GM12878 (cell line): ENCODE data around the gene FAM162A. TPM values are rescaled to one million over a fixed set of nuclear protein-coding genes. Genes with fewer than 3 reads are reported as not detected.
A peak's percentile ranks its signal among the peaks of the same experiment; 100 is the strongest.
"Not testable (repeated sequence)": the region's sequence is repeated elsewhere in the genome, so short reads cannot be mapped to it uniquely, and the experiment has no call there.

Experiments
- ATAC-seq: fragments of 200-7000 bp; cut with Tn5 transposase; 3 replicates; pipeline ENCODE4 v1.9.1; 2020; ENCODE audit warnings: mild to moderate bottlenecking, moderate library complexity
- BruUV-seq: library from RNA; stranded (reverse); fragments of 400-500 nt; replicated peaks from 2 replicates; lab custom pipeline; 2021; lab: Mats Ljungman, UMichigan
- CTCF ChIA-PET: fragments of 300-600 bp; sonication (Branson Sonifier 250); formaldehyde crosslinking; extraction: SDS; loops from one replicate; lab custom pipeline; 2021; ENCODE audit warnings: inconsistent platforms; lab: Yijun Ruan, JAX
- POLR2A ChIA-PET: fragments of 350-600 bp; formaldehyde crosslinking; extraction: SDS; loops from one replicate; lab custom pipeline; 2021; ENCODE audit warnings: inconsistent platforms; lab: Charles Lee
- RAD21 ChIA-PET: fragments of 300-600 bp; sonication (Branson Sonifier 250); formaldehyde crosslinking; loops from one replicate; lab custom pipeline; 2023; ENCODE audit warnings: antibody characterized with exemption; ENCODE audit not compliant: unreplicated experiment; lab: Charles Lee
- SMC1A ChIA-PET: fragments of 300-600 bp; sonication (Branson Sonifier 250); formaldehyde crosslinking; loops from one replicate; lab custom pipeline; 2023; ENCODE audit not compliant: unreplicated experiment, uncharacterized antibody; lab: Charles Lee
- DNase-seq: peaks from one replicate; pipeline ENCODE4 v3.0.0-alpha.2; 2011; ENCODE audit warnings: low read depth, low spot score
- FAIRE-seq: peaks from 3 replicates; lab custom pipeline; 2011; peaks lifted over from hg19 to GRCh38; lab: Jason Lieb, UNC
- H2AFZ ChIP-seq: 2 replicates; pipeline ENCODE4 v1.6.0; 2011; ENCODE audit warnings: low read depth, low read length, control low read depth; ENCODE audit not compliant: control insufficient read depth
- H3K27ac ChIP-seq: 2 replicates; pipeline ENCODE4 v1.5.1; 2011; ENCODE audit warnings: control low read depth; ENCODE audit not compliant: control insufficient read depth, insufficient read depth
- H3K27me3 ChIP-seq, 2 experiments: replicated peaks in 1 of 2; 2 replicates each; pipeline versions ENCODE4 v1.6.0 to v1.6.1; 2011; ENCODE audit warnings: low read length in 1 of 2; ENCODE audit not compliant: control insufficient read depth in 2 of 2, insufficient read depth in 2 of 2
- H3K36me3 ChIP-seq, 2 experiments: 2 replicates each; pipeline ENCODE4 v1.5.1; 2011; ENCODE audit warnings: low read length in 1 of 2; ENCODE audit not compliant: control insufficient read depth in 2 of 2, insufficient read depth in 2 of 2
- H3K4me1 ChIP-seq: 2 replicates; pipeline ENCODE4 v1.6.1; 2011; ENCODE audit warnings: mild to moderate bottlenecking, low read length, moderate library complexity, mixed read lengths; ENCODE audit not compliant: control insufficient read depth, insufficient read depth
- H3K4me2 ChIP-seq: 2 replicates; pipeline ENCODE4 v1.6.0; 2011; ENCODE audit warnings: control low read depth; ENCODE audit not compliant: control insufficient read depth, insufficient read depth
- H3K4me3 ChIP-seq: fragments of 200-600 bp; sonication (generic); 2 replicates; pipeline ENCODE4 v1.5.1; 2016
- H3K79me2 ChIP-seq: 2 replicates; pipeline ENCODE4 v1.6.0; 2011; ENCODE audit warnings: low read length; ENCODE audit not compliant: control insufficient read depth, insufficient read depth
- H3K9ac ChIP-seq: 2 replicates; pipeline ENCODE4 v1.8.0; 2011; ENCODE audit warnings: low read length, control low read depth, mixed read lengths; ENCODE audit not compliant: control insufficient read depth, insufficient read depth
- H3K9me3 ChIP-seq: replicated peaks from 3 replicates; pipeline ENCODE4 v1.5.1; 2011; ENCODE audit warnings: mild to moderate bottlenecking, low read length; ENCODE audit not compliant: control insufficient read depth, insufficient read depth
- H4K20me1 ChIP-seq: 2 replicates; pipeline ENCODE4 v1.6.0; 2011; ENCODE audit not compliant: control insufficient read depth, insufficient read depth
- BHLHE40 ChIP-seq, 2 experiments: fragments of 450-650 bp in 1 of 2; IDR thresholded peaks; 2 replicates each; pipeline ENCODE4 v1.6.1; 2011 to 2017; ENCODE audit warnings: low read depth in 2 of 2, borderline replicate concordance in 1 of 2, improper control_type of control experiment in 1 of 2, low read length in 1 of 2, mild to moderate bottlenecking in 1 of 2
- ETV6 ChIP-seq, 2 experiments: fragments of 450-650 bp in 1 of 2; IDR thresholded peaks in 1 of 2; conservative IDR thresholded peaks in 1 of 2; 2 replicates each; pipeline ENCODE4 v1.6.1; 2014; ENCODE audit warnings: antibody characterized with exemption in 1 of 2, borderline replicate concordance in 1 of 2, low read depth in 1 of 2, mild to moderate bottlenecking in 1 of 2, moderate library complexity in 1 of 2
- FOXK2 ChIP-seq: fragments of 450-650 bp; IDR thresholded peaks from 2 replicates; pipeline ENCODE4 v1.6.1; 2017; ENCODE audit warnings: mild to moderate bottlenecking, moderate library complexity
- JUND ChIP-seq: IDR thresholded peaks from 2 replicates; pipeline ENCODE4 v1.6.1; 2012; ENCODE audit warnings: low read depth, mild to moderate bottlenecking, low read length, improper control_type of control experiment, moderate library complexity
- MXI1 ChIP-seq: fragments of 150-350 bp; IDR thresholded peaks from 2 replicates; pipeline ENCODE4 v1.6.1; 2011; ENCODE audit warnings: low read depth, mild to moderate bottlenecking, inconsistent platforms, low read length, improper control_type of control experiment
- NBN ChIP-seq: fragments of 450-650 bp; IDR thresholded peaks from 2 replicates; pipeline ENCODE4 v1.6.1; 2016
- NFIC ChIP-seq: IDR thresholded peaks from 2 replicates; pipeline ENCODE4 v1.6.1; 2012; ENCODE audit warnings: low read depth, mild to moderate bottlenecking, inconsistent platforms, low read length, moderate library complexity
- NR2F1 ChIP-seq: fragments of 450-650 bp; conservative IDR thresholded peaks from 2 replicates; pipeline ENCODE4 v1.6.1; 2017; ENCODE audit warnings: mild to moderate bottlenecking
- whole genome bisulfite sequencing: methylation state at CpG from one replicate; pipeline ENCODE4 v1.1.6; 2016; ENCODE audit warnings: low lambda C conversion rate; ENCODE audit not compliant: insufficient replicate concordance, insufficient coverage; ENCODE audit errors: missing lambda C conversion rate; 5-methylcytosine and 5-hydroxymethylcytosine counted together
- in situ Hi-C: fragments of 300-500 bp; cut with MboI; formaldehyde crosslinking; loops from 9 replicates; pipeline ENCODE4 v1.14.3; 2018; ENCODE audit warnings: mixed read lengths
- intact Hi-C: fragments of 100-400 bp; cut with micrococcal nuclease; formaldehyde crosslinking; loops from one replicate; pipeline ENCODE4 v1.14.2; 2022; ENCODE audit not compliant: unreplicated experiment
- polyA plus RNA-seq, 11 experiments: library from polyadenylated mRNA; depleted of rRNA in 4 of 11; unstranded in 6 of 11; stranded (reverse) in 5 of 11; fragments of >200 nt; fragmentation: Nextera tagmentation in 4 of 11; fragmentation: Illumina TruSeq in 1 of 11; extraction: Ambion mirVana in 4 of 11; extraction: Trizol in 1 of 11; gene quantifications; 1 replicate in 1 of 11; 2 replicates in 10 of 11; pipeline versions ENCODE4 v1.2.1 to v1.2.3, GENCODE V29; 2011 to 2016; ENCODE audit warnings: inconsistent platforms in 2 of 11, missing spikeins in 2 of 11, low read depth in 1 of 11
- total RNA-seq, 4 experiments: library from RNA; depleted of rRNA in 3 of 4; stranded (reverse); fragments of >200 nt in 3 of 4; fragmentation: Illumina TruSeq in 1 of 4; extraction: Trizol in 1 of 4; gene quantifications; 2 replicates each; pipeline versions ENCODE4 v1.2.1 to v1.2.3, GENCODE V29; 2013 to 2021
- TF ChIP-seq, protein P1 (sequence below): fragments of 450-650 bp; IDR thresholded peaks from 2 replicates; pipeline ENCODE4 v1.6.1; 2017; ENCODE audit warnings: mild to moderate bottlenecking, moderate library complexity
- TF ChIP-seq, protein P2 (sequence below): IDR thresholded peaks from 2 replicates; pipeline ENCODE4 v1.6.1; 2012; ENCODE audit warnings: low read length, inconsistent platforms
- TF ChIP-seq, protein P3 (sequence below): fragments of 450-650 bp; IDR thresholded peaks from 2 replicates; pipeline ENCODE4 v1.6.1; 2017; ENCODE audit warnings: low read depth, mild to moderate bottlenecking, moderate library complexity
- TF ChIP-seq, protein P4 (sequence below): fragments of 450-650 bp; IDR thresholded peaks from 2 replicates; pipeline ENCODE4 v1.6.1; 2016; ENCODE audit warnings: mild to moderate bottlenecking

Gene FAM162A
- total and polyA plus RNA-seq, 10 of the 15 experiments (the other 5 are each of a cell fraction or from before 2014, with no cell fraction given): 59.2 to 346 (median 149) TPM

DNA sequence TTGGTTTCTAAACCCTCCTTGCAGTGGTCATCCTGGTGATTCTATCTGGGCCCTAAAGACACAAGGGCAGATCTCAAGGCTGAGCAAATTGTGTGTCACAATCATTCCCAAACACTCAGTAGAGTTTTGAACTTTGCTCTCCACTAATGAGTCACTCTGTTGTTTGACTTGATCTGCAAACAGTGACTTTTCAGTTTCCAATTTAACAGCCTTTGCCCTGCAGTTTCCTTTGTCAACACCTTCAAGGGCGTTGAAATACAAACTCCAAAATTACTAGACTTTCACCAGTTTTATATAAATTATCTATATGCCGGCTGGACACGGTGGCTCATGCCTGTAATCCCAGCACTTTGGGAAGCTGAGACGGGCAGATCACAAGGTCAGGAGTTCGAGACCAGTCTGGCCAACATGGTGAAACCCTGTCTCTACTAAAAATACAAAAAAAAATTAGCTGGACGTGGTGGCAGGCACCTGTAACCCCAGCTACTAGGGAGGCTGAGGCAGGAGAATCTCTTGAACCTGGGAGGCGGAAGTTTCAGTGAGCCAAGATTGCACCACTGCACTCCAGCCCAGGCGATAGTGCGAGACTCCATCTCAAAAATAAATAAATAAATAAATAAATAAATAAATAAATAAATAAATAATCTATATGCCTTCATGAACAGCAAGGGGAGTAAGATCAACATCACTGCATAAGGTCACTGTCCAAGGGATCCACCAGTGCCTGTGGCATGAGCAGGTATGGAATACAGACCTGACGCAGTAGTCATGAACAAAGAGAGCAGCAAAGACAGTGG lies 18.2 kb upstream of the FAM162A start:
- H3K27ac ChIP-seq, H3K4me3 ChIP-seq, BruUV-seq, H4K20me1 ChIP-seq, H3K27me3 ChIP-seq, FAIRE-seq, H3K9me3 ChIP-seq, intact Hi-C loops, H3K4me2 ChIP-seq, in situ Hi-C loops, H3K79me2 ChIP-seq, H3K9ac ChIP-seq, H3K4me1 ChIP-seq, H2AFZ ChIP-seq: not testable (repeated sequence)
- ChIA-PET SMC1A (interaction anchor here (0.5 to 6.0 kb wide), 18 partner anchors 10 to 819 kb away, joined by 3 to 50 read pairs (median 7); partner anchors contain the start of genes FAM162A, MIX23 and POLQ), RAD21 (interaction anchor here (0.8 to 3.8 kb wide), 20 partner anchors 11 to 819 kb away, joined by 3 to 32 read pairs (median 4); partner anchors contain the start of genes CSTA, FAM162A, MIX23 and POLQ), CTCF (interaction anchor here (0.6 to 4.5 kb wide), 13 partner anchors 10 to 265 kb away, joined by 3 to 52 read pairs (median 4); partner anchors contain the start of genes FAM162A and MIX23), POLR2A (interaction anchor here (0.6 to 3.2 kb wide), 14 partner anchors 11 to 820 kb away, joined by 3 to 28 read pairs (median 3); partner anchors contain the start of genes FAM162A, MIX23, POLQ and WDR5B)
- 52% methylated on average over 10 of the region's 10 CpGs for WGBS
- H3K36me3 ChIP-seq: peaks cover 4 to 19% of the 10 kb centered on the region in 2 experiments
- DNase-seq: peak; percentile 49
- peak; percentile 93 for ATAC-seq
- peak; percentile 64; the same call in 1 of the 2 replicates for TF ChIP-seq NFIC
- TF ChIP-seq, protein P1, sequence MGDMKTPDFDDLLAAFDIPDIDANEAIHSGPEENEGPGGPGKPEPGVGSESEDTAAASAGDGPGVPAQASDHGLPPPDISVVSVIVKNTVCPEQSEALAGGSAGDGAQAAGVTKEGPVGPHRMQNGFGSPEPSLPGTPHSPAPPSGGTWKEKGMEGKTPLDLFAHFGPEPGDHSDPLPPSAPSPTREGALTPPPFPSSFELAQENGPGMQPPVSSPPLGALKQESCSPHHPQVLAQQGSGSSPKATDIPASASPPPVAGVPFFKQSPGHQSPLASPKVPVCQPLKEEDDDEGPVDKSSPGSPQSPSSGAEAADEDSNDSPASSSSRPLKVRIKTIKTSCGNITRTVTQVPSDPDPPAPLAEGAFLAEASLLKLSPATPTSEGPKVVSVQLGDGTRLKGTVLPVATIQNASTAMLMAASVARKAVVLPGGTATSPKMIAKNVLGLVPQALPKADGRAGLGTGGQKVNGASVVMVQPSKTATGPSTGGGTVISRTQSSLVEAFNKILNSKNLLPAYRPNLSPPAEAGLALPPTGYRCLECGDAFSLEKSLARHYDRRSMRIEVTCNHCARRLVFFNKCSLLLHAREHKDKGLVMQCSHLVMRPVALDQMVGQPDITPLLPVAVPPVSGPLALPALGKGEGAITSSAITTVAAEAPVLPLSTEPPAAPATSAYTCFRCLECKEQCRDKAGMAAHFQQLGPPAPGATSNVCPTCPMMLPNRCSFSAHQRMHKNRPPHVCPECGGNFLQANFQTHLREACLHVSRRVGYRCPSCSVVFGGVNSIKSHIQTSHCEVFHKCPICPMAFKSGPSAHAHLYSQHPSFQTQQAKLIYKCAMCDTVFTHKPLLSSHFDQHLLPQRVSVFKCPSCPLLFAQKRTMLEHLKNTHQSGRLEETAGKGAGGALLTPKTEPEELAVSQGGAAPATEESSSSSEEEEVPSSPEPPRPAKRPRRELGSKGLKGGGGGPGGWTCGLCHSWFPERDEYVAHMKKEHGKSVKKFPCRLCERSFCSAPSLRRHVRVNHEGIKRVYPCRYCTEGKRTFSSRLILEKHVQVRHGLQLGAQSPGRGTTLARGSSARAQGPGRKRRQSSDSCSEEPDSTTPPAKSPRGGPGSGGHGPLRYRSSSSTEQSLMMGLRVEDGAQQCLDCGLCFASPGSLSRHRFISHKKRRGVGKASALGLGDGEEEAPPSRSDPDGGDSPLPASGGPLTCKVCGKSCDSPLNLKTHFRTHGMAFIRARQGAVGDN: peak; percentile 71
- TF ChIP-seq FOXK2: peak; percentile 54; the same call in 1 of the 2 replicates
- TF ChIP-seq, protein P2, sequence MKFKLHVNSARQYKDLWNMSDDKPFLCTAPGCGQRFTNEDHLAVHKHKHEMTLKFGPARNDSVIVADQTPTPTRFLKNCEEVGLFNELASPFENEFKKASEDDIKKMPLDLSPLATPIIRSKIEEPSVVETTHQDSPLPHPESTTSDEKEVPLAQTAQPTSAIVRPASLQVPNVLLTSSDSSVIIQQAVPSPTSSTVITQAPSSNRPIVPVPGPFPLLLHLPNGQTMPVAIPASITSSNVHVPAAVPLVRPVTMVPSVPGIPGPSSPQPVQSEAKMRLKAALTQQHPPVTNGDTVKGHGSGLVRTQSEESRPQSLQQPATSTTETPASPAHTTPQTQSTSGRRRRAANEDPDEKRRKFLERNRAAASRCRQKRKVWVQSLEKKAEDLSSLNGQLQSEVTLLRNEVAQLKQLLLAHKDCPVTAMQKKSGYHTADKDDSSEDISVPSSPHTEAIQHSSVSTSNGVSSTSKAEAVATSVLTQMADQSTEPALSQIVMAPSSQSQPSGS: peak; percentile 68
- TF ChIP-seq, protein P3, sequence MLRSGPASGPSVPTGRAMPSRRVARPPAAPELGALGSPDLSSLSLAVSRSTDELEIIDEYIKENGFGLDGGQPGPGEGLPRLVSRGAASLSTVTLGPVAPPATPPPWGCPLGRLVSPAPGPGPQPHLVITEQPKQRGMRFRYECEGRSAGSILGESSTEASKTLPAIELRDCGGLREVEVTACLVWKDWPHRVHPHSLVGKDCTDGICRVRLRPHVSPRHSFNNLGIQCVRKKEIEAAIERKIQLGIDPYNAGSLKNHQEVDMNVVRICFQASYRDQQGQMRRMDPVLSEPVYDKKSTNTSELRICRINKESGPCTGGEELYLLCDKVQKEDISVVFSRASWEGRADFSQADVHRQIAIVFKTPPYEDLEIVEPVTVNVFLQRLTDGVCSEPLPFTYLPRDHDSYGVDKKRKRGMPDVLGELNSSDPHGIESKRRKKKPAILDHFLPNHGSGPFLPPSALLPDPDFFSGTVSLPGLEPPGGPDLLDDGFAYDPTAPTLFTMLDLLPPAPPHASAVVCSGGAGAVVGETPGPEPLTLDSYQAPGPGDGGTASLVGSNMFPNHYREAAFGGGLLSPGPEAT: peak; percentile 75; the same call in 1 of the 2 replicates
- TF ChIP-seq NBN: peak; percentile 50; the same call in 1 of the 2 replicates
- TF ChIP-seq JUND: peak; percentile 47; the same call in 1 of the 2 replicates
- TF ChIP-seq, protein P4, sequence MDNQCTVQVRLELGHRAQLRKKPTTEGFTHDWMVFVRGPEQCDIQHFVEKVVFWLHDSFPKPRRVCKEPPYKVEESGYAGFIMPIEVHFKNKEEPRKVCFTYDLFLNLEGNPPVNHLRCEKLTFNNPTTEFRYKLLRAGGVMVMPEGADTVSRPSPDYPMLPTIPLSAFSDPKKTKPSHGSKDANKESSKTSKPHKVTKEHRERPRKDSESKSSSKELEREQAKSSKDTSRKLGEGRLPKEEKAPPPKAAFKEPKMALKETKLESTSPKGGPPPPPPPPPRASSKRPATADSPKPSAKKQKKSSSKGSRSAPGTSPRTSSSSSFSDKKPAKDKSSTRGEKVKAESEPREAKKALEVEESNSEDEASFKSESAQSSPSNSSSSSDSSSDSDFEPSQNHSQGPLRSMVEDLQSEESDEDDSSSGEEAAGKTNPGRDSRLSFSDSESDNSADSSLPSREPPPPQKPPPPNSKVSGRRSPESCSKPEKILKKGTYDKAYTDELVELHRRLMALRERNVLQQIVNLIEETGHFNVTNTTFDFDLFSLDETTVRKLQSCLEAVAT: peak; percentile 46; the same call in 1 of the 2 replicates
- TF ChIP-seq BHLHE40 (IDR thresholded peaks at IDR 0.05; ENCODE audit: borderline replicate concordance in 1 of 2, low read depth in 2 of 2, low read length in 1 of 2): peak in 1 of 2 experiments; percentile 44; a peak in 1 of 4 replicates
- peak in 1 of 2 experiments; percentile 18; a peak in 1 of 4 replicates for TF ChIP-seq ETV6 (conservative IDR thresholded peaks at IDR 0.05 in 1 of 2, IDR thresholded peaks at IDR 0.05 in 1 of 2; ENCODE audit: borderline replicate concordance in 1 of 2, low read depth in 1 of 2)
- TF ChIP-seq MXI1: 0 out of 2 replicates have a peak, but pooled peaks have one; percentile 24
- peak; percentile 93 for TF ChIP-seq NR2F1
